K562 (cell line): Measurements from ENCODE around the gene ADRA2B. TPM values are rescaled to one million over a fixed set of nuclear protein-coding genes. Genes with fewer than 3 reads are reported as not detected.

ENCODE experiments used
- ATAC-seq: fragments of 200-7000 bp; cut with Tn5 transposase; 3 replicates; pipeline ENCODE4 v1.9.1; 2020; ENCODE audit warnings: moderate library complexity
- BruUV-seq: library from RNA; stranded (reverse); fragments of 400-500 nt; replicated peaks from 2 replicates; lab custom pipeline; 2021; lab: Mats Ljungman, UMichigan
- CTCF ChIA-PET: fragments of 300-600 bp; formaldehyde crosslinking; extraction: SDS; loops from one replicate; lab custom pipeline; 2021; ENCODE audit warnings: low intra/inter-chr PET ratio; lab: Yijun Ruan, JAX
- POLR2A ChIA-PET: fragments of 300-600, 350-650 bp; sonication (Branson Sonifier 250); formaldehyde crosslinking; extraction: SDS; loops from one replicate; lab custom pipeline; 2021; ENCODE audit warnings: antibody characterized with exemption, inconsistent platforms; lab: Yijun Ruan, JAX
- DNase-seq, 4 experiments: peaks; one replicate each; pipeline versions ENCODE4 v3.0.0 to v3.0.0-alpha.2; 2011 to 2018; ENCODE audit warnings: low spot score in 3 of 4, mixed read lengths in 3 of 4; ENCODE audit errors: extremely low read depth in 1 of 4
- FAIRE-seq: peaks from 2 replicates; lab custom pipeline; 2011; peaks lifted over from hg19 to GRCh38; lab: Jason Lieb, UNC
- H2AFZ ChIP-seq: 2 replicates; pipeline ENCODE4 v1.6.0; 2011; ENCODE audit warnings: low read depth, low read length, control low read depth, inconsistent platforms
- H3K27ac ChIP-seq: fragments of 200-600 bp; 3 replicates; pipeline ENCODE4 v1.8.0; 2011; ENCODE audit warnings: low read depth, mild to moderate bottlenecking, control low read depth, inconsistent platforms, low read length, moderate library complexity, mixed read lengths; ENCODE audit errors: extremely low read depth
- H3K27me3 ChIP-seq, 2 experiments: fragments of 300-600 bp in 1 of 2; 2 replicates in 1 of 2; 3 replicates in 1 of 2; pipeline versions ENCODE4 v1.6.0 to v1.8.0; 2011; ENCODE audit warnings: inconsistent platforms in 2 of 2, low read length in 2 of 2, mild to moderate bottlenecking in 1 of 2, mixed read lengths in 1 of 2, moderate library complexity in 1 of 2; ENCODE audit not compliant: control insufficient read depth in 2 of 2, insufficient read depth in 2 of 2
- H3K36me3 ChIP-seq: fragments of 300-600 bp; 3 replicates; pipeline ENCODE4 v1.8.0; 2011; ENCODE audit warnings: mild to moderate bottlenecking, low read length, inconsistent platforms; ENCODE audit not compliant: control insufficient read depth, insufficient read depth
- H3K4me1 ChIP-seq, 2 experiments: fragments of 200-600 bp in 1 of 2; replicated peaks in 1 of 2; 2 replicates in 1 of 2; 3 replicates in 1 of 2; pipeline versions ENCODE4 v1.5.1 to v1.8.0; 2011; ENCODE audit warnings: inconsistent platforms in 2 of 2, low read length in 2 of 2, mild to moderate bottlenecking in 1 of 2, mixed read lengths in 1 of 2, moderate library complexity in 1 of 2; ENCODE audit not compliant: control insufficient read depth in 2 of 2, insufficient read depth in 2 of 2
- H3K4me2 ChIP-seq: 2 replicates; pipeline ENCODE4 v1.6.1; 2011; ENCODE audit warnings: low read length, control low read depth, inconsistent platforms, mixed read lengths; ENCODE audit not compliant: insufficient read depth
- H3K4me3 ChIP-seq: fragments of 200-600 bp; sonication (generic), shearing (Covaris generic); 2 replicates; pipeline ENCODE4 v1.5.1; 2016; ENCODE audit warnings: control low read depth, inconsistent platforms
- H3K79me2 ChIP-seq: fragments of 200-600 bp; 3 replicates; pipeline ENCODE4 v1.8.0; 2011; ENCODE audit warnings: low read length, inconsistent platforms; ENCODE audit not compliant: control insufficient read depth, insufficient read depth
- H3K9ac ChIP-seq, 2 experiments: 2 replicates each; pipeline versions ENCODE4 v1.6.0 to v1.6.1; 2011; ENCODE audit warnings: low read depth in 2 of 2, low read length in 2 of 2, control low read depth in 1 of 2, inconsistent platforms in 1 of 2, mild to moderate bottlenecking in 1 of 2, mixed read lengths in 1 of 2; ENCODE audit not compliant: insufficient read depth in 1 of 2
- H3K9me1 ChIP-seq: one replicate; pipeline ENCODE4 v1.6.0; 2011; ENCODE audit warnings: inconsistent platforms, mild to moderate bottlenecking, low read length, moderate library complexity; ENCODE audit not compliant: control insufficient read depth, insufficient read depth
- H3K9me3 ChIP-seq: replicated peaks from 2 replicates; pipeline ENCODE4 v1.5.1; 2011; ENCODE audit warnings: low read depth, low read length, inconsistent platforms; ENCODE audit not compliant: control insufficient read depth, insufficient read depth
- H4K20me1 ChIP-seq: replicated peaks from 2 replicates; pipeline ENCODE4 v1.6.1; 2011; ENCODE audit warnings: low read length, inconsistent platforms, mixed read lengths; ENCODE audit not compliant: control insufficient read depth, insufficient read depth
- HCFC1 ChIP-seq: IDR thresholded peaks from 2 replicates; pipeline ENCODE4 v1.6.1; 2012; ENCODE audit warnings: low read depth, low read length, improper control_type of control experiment
- HMGN3 ChIP-seq: IDR thresholded peaks from 2 replicates; pipeline ENCODE4 v1.6.1; 2011; ENCODE audit warnings: borderline replicate concordance, low read depth, mild to moderate bottlenecking, mixed read lengths, low read length; ENCODE audit not compliant: insufficient read length; ENCODE audit errors: extremely low read depth
- HNRNPUL1 ChIP-seq: fragments of 200-400 bp; formaldehyde crosslinking; IDR thresholded peaks from 2 replicates; pipeline ENCODE4 v1.6.1; 2017; ENCODE audit warnings: low read length
- RBM34 ChIP-seq: fragments of 200-400 bp; formaldehyde crosslinking; IDR thresholded peaks from 2 replicates; pipeline ENCODE4 v1.6.1; 2018; ENCODE audit warnings: low read length, borderline replicate concordance; ENCODE audit not compliant: insufficient read depth
- TSHZ1 ChIP-seq: fragments of 250-450 bp; sonication (Bioruptor Pico); IDR thresholded peaks from 2 replicates; pipeline ENCODE4 v1.4.0; 2020; ENCODE audit warnings: mild to moderate bottlenecking, moderate library complexity
- ZFP1 ChIP-seq: fragments of 450-650 bp; formaldehyde crosslinking; IDR thresholded peaks from 2 replicates; pipeline ENCODE4 v1.4.0; 2020; ENCODE audit warnings: mild to moderate bottlenecking, mixed read lengths
- ZNF586 ChIP-seq: fragments of 450-650 bp; formaldehyde crosslinking; conservative IDR thresholded peaks from 2 replicates; pipeline ENCODE4 v1.4.0; 2020; ENCODE audit warnings: mild to moderate bottlenecking, moderate library complexity
- ZNF717 ChIP-seq: fragments of 250-450 bp; sonication (Bioruptor Pico); IDR thresholded peaks from 2 replicates; pipeline ENCODE4 v1.5.0; 2021
- ZNF780A ChIP-seq: fragments of 250-450 bp; sonication (Bioruptor Pico); IDR thresholded peaks from 2 replicates; pipeline ENCODE4 v1.5.0; 2021; ENCODE audit warnings: mild to moderate bottlenecking
- WGBS: fragments of 100-300 bp; shearing (Covaris generic); methylation state at CpG from one replicate; pipeline ENCODE4 v1.1.6; 2016; ENCODE audit warnings: low coverage, mixed read lengths; ENCODE audit not compliant: insufficient coverage; ENCODE audit errors: missing lambda C conversion rate; 5-methylcytosine and 5-hydroxymethylcytosine counted together
- in situ Hi-C: fragments of 300-500 bp; cut with MboI; formaldehyde crosslinking; loops from 4 replicates; pipeline ENCODE4 v1.15.0; 2018; ENCODE audit warnings: inconsistent platforms, mixed read lengths
- intact Hi-C: fragments of 100-400 bp; cut with micrococcal nuclease; formaldehyde crosslinking; loops from 2 replicates; pipeline ENCODE4 v1.14.2; 2022
- polyA plus RNA-seq, 8 experiments: library from polyadenylated mRNA; depleted of rRNA in 4 of 8; stranded (reverse) in 5 of 8; unstranded in 3 of 8; fragments of >200 nt; fragmentation: Nextera tagmentation in 2 of 8; fragmentation: Illumina TruSeq in 1 of 8; extraction: Ambion mirVana in 2 of 8; extraction: Trizol in 1 of 8; gene quantifications; 2 replicates each; pipeline versions ENCODE4 v1.2.1 to v1.2.3, GENCODE V29; 2011 to 2014; ENCODE audit warnings: inconsistent platforms in 1 of 8, missing spikeins in 1 of 8
- total RNA-seq, 7 experiments: library from RNA; depleted of rRNA in 6 of 7; stranded (reverse); fragments of >200 nt in 6 of 7; fragmentation: Illumina TruSeq in 2 of 7; extraction: Trizol in 2 of 7; gene quantifications; 2 replicates each; pipeline versions ENCODE4 v1.2.1 to v1.2.3, GENCODE V29; 2011 to 2021; ENCODE audit warnings: low replicate concordance in 1 of 7

The ADRA2B gene
- total and polyA plus RNA-seq, 9 of the 15 experiments (the other 6 are each of a cell fraction or from before 2014, with no cell fraction given) = not detected

GRCh38 chr2:96097951-96098823, 18.2 kb downstream of the ADRA2B start:
- FAIRE-seq = no peak
- 20% methylated on average over 7 of the region's 7 CpGs for WGBS
- no peak overlapping the region for H3K4me3 ChIP-seq
- CTCF ChIA-PET = no interaction called here
- no peak overlapping the region for H3K27ac ChIP-seq
- no peaks in the 10 kb centered on the region for H3K79me2 ChIP-seq
- POLR2A ChIA-PET = interaction anchor here (1.1 to 1.3 kb wide), 2 partner anchors 12 to 111 kb away, joined by 4 to 5 read pairs; partner anchors contain the start of gene STARD7
- H3K4me1 ChIP-seq = peaks cover 5 to 14% of the 10 kb centered on the region in 2 experiments; a peak in 3 of 5 replicates
- no peak overlapping the region for H2AFZ ChIP-seq
- no peaks in the 10 kb centered on the region for H3K9me1 ChIP-seq
- H3K27me3 ChIP-seq = peaks cover 0 to 22% of the 10 kb centered on the region in 2 experiments; a peak in 3 of 5 replicates
- H3K4me2 ChIP-seq = no peak overlapping the region
- no TSS peak for BruUV-seq
- intact Hi-C loops = no loop called here
- TF ChIP-seq ZNF717 (CRISPR knock-in tag) (no peak), ZNF780A (CRISPR knock-in tag) (no peak), HMGN3 (no peak), HNRNPUL1 (no peak), TSHZ1 (CRISPR knock-in tag) (no peak), ZNF586 (CRISPR knock-in tag) (no peak), ZFP1 (no peak), HCFC1 (no peak), RBM34 (no peak)
- TF ChIP-seq, all 486 proteins: peak for 0
- DNase-seq (no peak), ATAC-seq (no peak; the same call in 2 of the 3 replicates)
- in situ Hi-C loops = loop anchor here (25.0 kb wide), 1 partner anchor 311 kb away; no protein-coding TSS in a partner anchor
- H3K9ac ChIP-seq = no peak overlapping the region
- no peaks in the 10 kb centered on the region for H3K36me3 ChIP-seq
- peaks cover 3% of the 10 kb centered on the region; the same call in 1 of the 2 replicates for H4K20me1 ChIP-seq
- no peaks in the 10 kb centered on the region for H3K9me3 ChIP-seq
